Osteoblast (primary cell): Measurements from ENCODE around the gene GRM2. TPM values are rescaled to one million over a fixed set of nuclear protein-coding genes. Genes with fewer than 3 reads are reported as not detected.

Experiments
- DNase-seq: peaks from one replicate; pipeline ENCODE4 v3.0.0; 2011; ENCODE audit warnings: low spot score, mixed read lengths; ENCODE audit not compliant: insufficient read length; ENCODE audit errors: missing footprints
- H2AFZ ChIP-seq: 2 replicates; pipeline ENCODE4 v1.6.0; 2011; ENCODE audit warnings: mild to moderate bottlenecking, low read length
- H3K27ac ChIP-seq: 2 replicates; pipeline ENCODE4 v1.5.1; 2011; ENCODE audit warnings: mild to moderate bottlenecking, low read depth, low read length, moderate library complexity
- H3K27me3 ChIP-seq: 2 replicates; pipeline ENCODE4 v1.6.0; 2012; ENCODE audit warnings: mild to moderate bottlenecking, control low read depth, inconsistent platforms, low read length, moderate library complexity; ENCODE audit not compliant: insufficient read depth
- H3K36me3 ChIP-seq: 2 replicates; pipeline ENCODE4 v1.5.1; 2011; ENCODE audit warnings: mild to moderate bottlenecking, low read length, control low read depth, moderate library complexity; ENCODE audit not compliant: insufficient read depth
- H3K4me1 ChIP-seq: 2 replicates; pipeline ENCODE4 v1.5.1; 2011; ENCODE audit warnings: mild to moderate bottlenecking, low read length, control low read depth, moderate library complexity; ENCODE audit not compliant: insufficient read depth
- H3K4me2 ChIP-seq: 2 replicates; pipeline ENCODE4 v1.6.0; 2011; ENCODE audit warnings: mild to moderate bottlenecking, low read length; ENCODE audit not compliant: insufficient read depth
- H3K4me3 ChIP-seq: fragments of 200-600 bp; sonication (generic); 3 replicates; pipeline ENCODE4 v1.5.1; 2012; ENCODE audit warnings: mild to moderate bottlenecking, low read length, inconsistent platforms; ENCODE audit not compliant: insufficient read depth
- H3K79me2 ChIP-seq: 2 replicates; pipeline ENCODE4 v1.6.0; 2012; ENCODE audit warnings: mild to moderate bottlenecking, low read length, control low read depth, inconsistent platforms; ENCODE audit not compliant: insufficient read depth
- H3K9me3 ChIP-seq: 2 replicates; pipeline ENCODE4 v1.5.1; 2011; ENCODE audit warnings: low read depth, low read length, control low read depth
- H4K20me1 ChIP-seq: 2 replicates; pipeline ENCODE4 v1.6.0; 2012; ENCODE audit warnings: mild to moderate bottlenecking, low read length, control low read depth; ENCODE audit not compliant: insufficient read depth
- total RNA-seq: library from RNA; depleted of rRNA; stranded (reverse); fragments of >200 nt; gene quantifications from 2 replicates; pipeline ENCODE4 v1.2.3, GENCODE V29; 2012
- TF ChIP-seq, protein P1 (sequence below): IDR thresholded peaks from 2 replicates; pipeline ENCODE4 v1.5.1; 2011; ENCODE audit warnings: mild to moderate bottlenecking, low read depth, low read length, moderate library complexity; ENCODE audit errors: extremely low read depth

GRM2 gene
- total RNA-seq, 1 donor = not detected

GRCh38 chr3:51686512-51687215 is 20.2 kb upstream of the GRM2 start:
- TF ChIP-seq, protein P1, sequence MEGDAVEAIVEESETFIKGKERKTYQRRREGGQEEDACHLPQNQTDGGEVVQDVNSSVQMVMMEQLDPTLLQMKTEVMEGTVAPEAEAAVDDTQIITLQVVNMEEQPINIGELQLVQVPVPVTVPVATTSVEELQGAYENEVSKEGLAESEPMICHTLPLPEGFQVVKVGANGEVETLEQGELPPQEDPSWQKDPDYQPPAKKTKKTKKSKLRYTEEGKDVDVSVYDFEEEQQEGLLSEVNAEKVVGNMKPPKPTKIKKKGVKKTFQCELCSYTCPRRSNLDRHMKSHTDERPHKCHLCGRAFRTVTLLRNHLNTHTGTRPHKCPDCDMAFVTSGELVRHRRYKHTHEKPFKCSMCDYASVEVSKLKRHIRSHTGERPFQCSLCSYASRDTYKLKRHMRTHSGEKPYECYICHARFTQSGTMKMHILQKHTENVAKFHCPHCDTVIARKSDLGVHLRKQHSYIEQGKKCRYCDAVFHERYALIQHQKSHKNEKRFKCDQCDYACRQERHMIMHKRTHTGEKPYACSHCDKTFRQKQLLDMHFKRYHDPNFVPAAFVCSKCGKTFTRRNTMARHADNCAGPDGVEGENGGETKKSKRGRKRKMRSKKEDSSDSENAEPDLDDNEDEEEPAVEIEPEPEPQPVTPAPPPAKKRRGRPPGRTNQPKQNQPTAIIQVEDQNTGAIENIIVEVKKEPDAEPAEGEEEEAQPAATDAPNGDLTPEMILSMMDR = no peak
- H4K20me1 ChIP-seq = peaks cover 28% of the 10 kb centered on the region
- peaks cover 19% of the 10 kb centered on the region for H3K36me3 ChIP-seq
- H3K79me2 ChIP-seq = peaks cover 24% of the 10 kb centered on the region
- no peaks in the 10 kb centered on the region for H3K27me3 ChIP-seq
- peak overlapping the region; percentile 3 for H3K27ac ChIP-seq
- peak; percentile 84 for DNase-seq
- H3K4me3 ChIP-seq = no peak overlapping the region
- H2AFZ ChIP-seq = no peak overlapping the region
- peaks cover 19% of the 10 kb centered on the region for H3K4me1 ChIP-seq
- H3K9me3 ChIP-seq = no peaks in the 10 kb centered on the region
- H3K4me2 ChIP-seq = peak overlapping the region; percentile 6

DNA sequence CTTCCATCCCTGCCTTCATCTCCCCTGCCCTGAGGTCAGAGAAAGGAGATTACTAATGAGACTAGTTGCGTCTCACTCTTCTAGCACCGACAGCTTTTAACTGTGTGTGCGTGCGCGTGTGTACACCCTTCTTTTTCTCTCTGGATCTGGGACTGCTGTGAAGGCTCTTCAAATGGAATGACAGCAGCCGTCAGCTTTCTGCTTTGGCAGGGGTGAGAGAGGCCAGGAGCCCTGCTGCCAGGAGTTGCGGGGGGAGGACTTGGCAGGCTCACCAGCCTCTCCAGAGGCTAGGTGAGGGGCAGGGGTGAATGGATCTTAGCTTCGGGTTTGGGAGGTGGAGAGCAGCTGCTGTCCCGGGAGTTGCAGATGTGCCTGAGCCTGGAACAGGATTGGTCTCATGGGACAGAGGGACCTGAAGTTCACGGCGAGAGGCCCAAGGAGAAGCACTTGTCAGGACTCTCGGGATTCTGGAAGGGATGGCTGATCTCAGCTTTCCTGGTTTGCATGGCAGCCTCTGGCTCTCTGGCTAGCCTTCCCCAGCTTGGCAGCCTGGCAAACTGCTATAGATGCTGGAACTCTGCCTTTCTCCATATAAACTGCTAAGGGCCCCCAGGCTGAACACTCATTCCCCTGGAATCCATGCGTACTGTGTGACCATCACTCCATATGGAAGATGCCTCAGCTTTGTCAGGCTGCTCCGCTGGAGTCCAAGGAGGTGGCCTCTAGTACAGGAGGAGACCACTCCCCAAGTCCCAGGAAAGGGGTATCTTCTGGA is 19.2 kb upstream of the GRM2 start:
- H3K9me3 ChIP-seq = no peaks in the 10 kb centered on the region
- H4K20me1 ChIP-seq = peaks cover 24% of the 10 kb centered on the region
- no peak overlapping the region for H3K4me2 ChIP-seq
- H3K27ac ChIP-seq = peak overlapping the region; percentile 46
- H3K4me3 ChIP-seq = no peak overlapping the region
- no peak overlapping the region for H2AFZ ChIP-seq
- no peaks in the 10 kb centered on the region for H3K27me3 ChIP-seq
- peaks cover 19% of the 10 kb centered on the region for H3K36me3 ChIP-seq
- TF ChIP-seq, protein P1 = no peak
- DNase-seq = peak; percentile 89
- peaks cover 15% of the 10 kb centered on the region for H3K4me1 ChIP-seq
- peaks cover 18% of the 10 kb centered on the region for H3K79me2 ChIP-seq

GRCh38 chr3:51688206-51688600 is 18.7 kb upstream of the GRM2 start:
- no peak overlapping the region for H3K27ac ChIP-seq
- TF ChIP-seq, protein P1 = no peak
- H3K4me3 ChIP-seq = no peak overlapping the region
- DNase-seq = peak; percentile 66
- H3K27me3 ChIP-seq = no peaks in the 10 kb centered on the region
- H3K79me2 ChIP-seq = peaks cover 12% of the 10 kb centered on the region
- peaks cover 15% of the 10 kb centered on the region for H3K4me1 ChIP-seq
- H3K36me3 ChIP-seq = peaks cover 19% of the 10 kb centered on the region
- no peaks in the 10 kb centered on the region for H3K9me3 ChIP-seq
- H2AFZ ChIP-seq = no peak overlapping the region
- H4K20me1 ChIP-seq = peaks cover 23% of the 10 kb centered on the region
- no peak overlapping the region for H3K4me2 ChIP-seq

DNA sequence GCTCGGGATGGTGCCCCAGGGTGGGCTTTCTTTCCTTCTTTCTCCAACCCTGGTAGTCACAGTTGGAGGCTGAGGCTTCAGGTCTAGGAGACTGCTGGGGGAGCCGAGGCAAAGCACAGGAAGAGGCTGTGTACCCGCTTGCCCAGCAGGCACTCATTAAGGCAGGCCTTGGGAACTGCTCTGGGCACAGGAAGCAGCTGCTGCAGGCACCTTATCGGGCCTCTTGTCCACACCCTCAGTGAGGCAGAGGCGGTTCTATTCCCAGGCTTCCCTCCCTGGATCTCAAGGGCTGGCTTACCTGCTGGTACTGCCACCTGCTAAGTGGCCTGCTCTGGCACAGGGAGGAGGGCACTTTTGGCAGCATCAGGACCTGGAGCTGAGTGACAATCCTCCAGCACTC is 15.8 kb upstream of the GRM2 start:
- DNase-seq = peak; percentile 72
- no peak overlapping the region for H3K4me2 ChIP-seq
- no peak overlapping the region for H2AFZ ChIP-seq
- H3K27ac ChIP-seq = no peak overlapping the region
- H4K20me1 ChIP-seq = peaks cover 28% of the 10 kb centered on the region
- peaks cover 3% of the 10 kb centered on the region for H3K79me2 ChIP-seq
- no peak overlapping the region for H3K4me3 ChIP-seq
- H3K36me3 ChIP-seq = peaks cover 4% of the 10 kb centered on the region
- TF ChIP-seq, protein P1 = no peak
- H3K27me3 ChIP-seq = no peaks in the 10 kb centered on the region
- no peaks in the 10 kb centered on the region for H3K9me3 ChIP-seq
- peaks cover 15% of the 10 kb centered on the region for H3K4me1 ChIP-seq
